Glomerular visceral epithelial cell (primary cell): Measurements from ENCODE around the gene DLEC1.

Source experiments
- DNase-seq: peaks from one replicate; pipeline ENCODE4 v3.0.0-alpha.2; 2016; ENCODE audit errors: extremely low spot score

DLEC1 gene

GRCh38 chr3:38108649-38109579 is 69.9 kb downstream of the DLEC1 start:
- DNase-seq: no peak

DNA sequence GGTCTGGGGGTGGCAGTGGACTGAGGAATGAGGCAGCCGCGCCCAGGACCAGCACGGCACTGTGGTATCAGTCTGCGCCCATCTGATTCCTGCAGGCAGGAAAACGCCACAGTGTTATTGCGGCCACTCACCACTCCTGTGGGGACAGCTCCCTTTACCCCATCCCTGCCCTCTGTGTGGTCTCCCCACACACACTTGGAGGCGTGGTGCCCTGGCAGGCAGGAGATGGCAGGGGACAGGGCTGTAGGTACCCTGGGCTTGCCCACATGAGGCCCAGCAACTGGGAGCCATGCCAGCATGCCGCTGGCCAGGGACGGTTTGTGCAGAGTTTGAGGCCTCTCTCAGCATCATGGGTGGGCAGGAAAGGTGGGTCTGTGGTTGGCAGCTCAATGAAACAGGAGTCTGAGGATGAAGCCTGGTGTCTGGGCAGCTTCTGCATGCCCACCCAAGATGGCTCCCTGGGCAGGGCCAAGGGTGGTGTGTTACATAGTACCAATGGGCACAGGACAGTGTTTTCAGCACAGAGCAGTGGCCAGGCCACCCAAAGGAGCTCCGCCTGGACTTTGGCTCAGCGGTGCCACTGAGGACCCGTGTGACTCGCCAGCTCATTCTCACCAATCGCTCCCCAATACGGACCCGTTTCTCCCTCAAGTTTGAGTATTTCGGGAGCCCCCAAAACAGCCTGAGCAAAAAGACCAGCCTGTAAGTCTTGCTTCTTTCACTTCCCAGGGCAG is 70.7 kb downstream of the DLEC1 start:
- DNase-seq: no peak

GRCh38 chr3:38110314-38111050 is 71.5 kb downstream of the DLEC1 start:
- DNase-seq: no peak

- DNase-seq: no peak
Observed at GRCh38 chr3:38111201-38111600, 72.2 kb downstream of the DLEC1 start.

- no peak for DNase-seq
Observed at GRCh38 chr3:38111696-38112377, 72.8 kb downstream of the DLEC1 start.

DNA sequence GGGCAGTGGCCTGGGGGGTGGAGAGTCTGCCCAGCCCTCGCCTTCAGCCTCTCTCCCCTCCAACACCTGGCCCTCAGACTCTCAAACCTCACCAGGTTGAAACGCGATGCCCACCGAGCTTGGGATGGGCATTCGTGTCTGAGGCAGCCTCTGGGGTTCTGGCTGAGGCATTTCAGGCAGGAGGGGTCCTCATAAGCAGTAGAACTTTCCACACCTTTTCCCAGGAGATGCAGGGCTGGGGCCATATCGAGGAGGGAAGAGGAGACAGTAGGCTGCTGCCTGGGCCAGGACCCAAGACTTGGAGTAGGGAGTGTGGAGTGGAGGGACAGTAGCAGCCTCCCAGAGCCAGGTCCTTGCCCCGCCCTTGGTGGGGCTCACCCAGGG is 73.4 kb downstream of the DLEC1 start:
- no peak for DNase-seq

DNA sequence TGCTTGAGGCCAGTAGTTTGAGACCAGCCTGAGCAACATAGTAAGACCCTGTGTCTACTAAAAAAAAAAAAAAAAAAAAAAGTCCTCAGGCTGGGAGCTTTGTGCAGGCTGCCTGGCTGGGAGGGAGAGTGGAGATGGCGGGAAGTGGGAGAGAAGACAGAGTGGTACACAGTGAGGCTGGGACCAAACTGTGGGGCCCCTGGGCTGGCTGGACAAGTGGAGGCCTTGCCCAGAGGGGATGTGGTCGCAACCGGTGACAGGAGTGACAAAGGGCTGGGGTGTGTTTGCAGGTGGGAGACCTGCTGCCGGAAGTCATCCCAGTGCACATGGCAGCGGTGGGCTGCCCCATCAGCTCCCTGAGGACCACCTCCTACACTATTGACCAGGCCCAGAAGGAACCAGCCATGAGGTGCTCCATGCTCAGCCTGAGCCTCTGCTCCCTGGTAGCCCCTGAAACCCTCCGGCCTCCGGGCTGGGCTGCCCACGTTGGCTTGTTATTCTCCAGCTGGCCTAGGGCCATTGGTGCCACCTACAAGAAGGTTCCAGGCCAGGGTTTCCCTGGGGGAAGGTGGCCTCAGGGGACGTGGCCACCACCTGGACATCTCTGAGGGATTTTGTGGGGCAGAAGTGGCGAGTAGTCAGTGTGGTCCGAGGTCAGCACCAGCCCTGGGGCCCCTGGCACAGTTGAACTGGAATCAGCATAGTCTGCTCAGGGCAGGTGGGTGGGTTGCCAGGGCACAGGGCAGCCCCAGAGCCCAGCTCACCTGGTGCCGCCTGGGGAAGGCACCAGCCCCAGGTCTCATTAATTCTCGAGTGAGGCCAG is 75.3 kb downstream of the DLEC1 start:
- DNase-seq: no peak

GRCh38 chr3:38114875-38115644 is 76.1 kb downstream of the DLEC1 start:
- DNase-seq: peak; percentile 62

DNA sequence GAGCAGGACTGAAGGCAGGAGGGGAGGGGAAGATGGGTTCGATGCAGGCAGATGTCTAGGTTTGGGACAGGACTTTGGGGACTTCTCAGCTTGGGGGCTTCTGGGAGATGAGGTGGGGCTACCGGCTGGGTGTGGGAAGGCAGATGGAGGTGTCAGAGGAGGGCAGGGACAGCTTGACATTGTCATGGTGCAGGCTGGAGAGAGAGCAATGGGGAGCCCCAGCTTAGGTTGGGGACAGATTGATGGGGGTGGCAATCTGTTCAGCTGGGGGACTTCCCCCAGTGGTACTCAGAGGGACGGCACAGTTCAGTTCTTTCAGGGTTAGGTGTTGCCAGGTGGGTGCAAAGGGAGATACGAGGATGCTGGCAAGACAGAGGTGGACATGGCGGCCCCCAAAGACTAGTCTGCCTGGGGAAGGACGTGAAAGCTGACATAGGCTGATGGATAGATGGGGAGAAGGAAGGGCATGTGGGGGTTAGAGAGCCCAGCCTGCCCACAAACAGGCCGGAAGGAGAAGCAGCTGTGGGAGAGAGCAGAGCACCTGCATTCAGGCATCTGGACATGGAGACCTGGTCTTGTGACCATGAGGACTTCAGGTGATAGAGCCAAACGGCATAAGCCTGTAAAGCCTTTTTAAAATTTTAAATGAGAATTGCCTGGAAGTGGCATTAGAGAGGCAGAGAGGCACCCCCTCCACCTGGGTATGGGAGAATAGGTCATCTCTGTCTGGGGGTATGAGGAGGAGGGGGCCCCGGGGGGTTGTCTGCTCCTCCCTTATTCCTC is 76.8 kb downstream of the DLEC1 start:
- DNase-seq: no peak

- no peak for DNase-seq
Observed at GRCh38 chr3:38116471-38117162, 77.6 kb downstream of the DLEC1 start.

DNA sequence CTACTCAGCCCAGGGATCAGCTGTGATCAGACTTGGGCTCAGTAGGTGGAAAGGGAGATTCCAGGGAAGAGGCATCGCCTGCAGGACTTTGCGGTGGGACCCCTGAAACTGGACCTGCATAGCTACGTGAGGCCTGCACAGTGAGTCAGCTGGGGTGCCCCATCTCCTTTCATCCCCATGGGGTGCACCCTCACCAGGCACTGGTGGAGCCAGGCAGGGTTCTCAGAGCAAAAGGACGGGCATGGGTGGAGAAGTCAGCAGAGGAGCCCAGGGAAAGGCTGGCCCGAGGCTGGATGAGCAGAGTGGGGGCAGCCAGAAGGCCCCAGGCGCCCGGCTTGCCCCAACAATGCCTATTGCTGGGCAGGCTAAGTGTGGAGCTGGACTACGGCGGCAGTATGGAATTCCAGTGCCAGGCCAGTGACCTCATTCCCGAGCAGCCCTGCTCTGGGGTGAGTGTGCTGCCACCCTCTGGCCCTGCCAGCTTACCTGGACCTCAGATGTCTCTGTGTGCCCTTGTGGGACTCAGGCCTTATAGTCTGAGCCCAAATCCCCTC is 78.2 kb downstream of the DLEC1 start:
- peak; percentile 36 for DNase-seq

GRCh38 chr3:38117748-38118420 is 78.9 kb downstream of the DLEC1 start:
- peak; percentile 49 for DNase-seq

GRCh38 chr3:38118421-38119247 is 79.6 kb downstream of the DLEC1 start:
- no peak for DNase-seq

- no peak for DNase-seq
Observed at GRCh38 chr3:38119248-38119544, 80.2 kb downstream of the DLEC1 start.

DNA sequence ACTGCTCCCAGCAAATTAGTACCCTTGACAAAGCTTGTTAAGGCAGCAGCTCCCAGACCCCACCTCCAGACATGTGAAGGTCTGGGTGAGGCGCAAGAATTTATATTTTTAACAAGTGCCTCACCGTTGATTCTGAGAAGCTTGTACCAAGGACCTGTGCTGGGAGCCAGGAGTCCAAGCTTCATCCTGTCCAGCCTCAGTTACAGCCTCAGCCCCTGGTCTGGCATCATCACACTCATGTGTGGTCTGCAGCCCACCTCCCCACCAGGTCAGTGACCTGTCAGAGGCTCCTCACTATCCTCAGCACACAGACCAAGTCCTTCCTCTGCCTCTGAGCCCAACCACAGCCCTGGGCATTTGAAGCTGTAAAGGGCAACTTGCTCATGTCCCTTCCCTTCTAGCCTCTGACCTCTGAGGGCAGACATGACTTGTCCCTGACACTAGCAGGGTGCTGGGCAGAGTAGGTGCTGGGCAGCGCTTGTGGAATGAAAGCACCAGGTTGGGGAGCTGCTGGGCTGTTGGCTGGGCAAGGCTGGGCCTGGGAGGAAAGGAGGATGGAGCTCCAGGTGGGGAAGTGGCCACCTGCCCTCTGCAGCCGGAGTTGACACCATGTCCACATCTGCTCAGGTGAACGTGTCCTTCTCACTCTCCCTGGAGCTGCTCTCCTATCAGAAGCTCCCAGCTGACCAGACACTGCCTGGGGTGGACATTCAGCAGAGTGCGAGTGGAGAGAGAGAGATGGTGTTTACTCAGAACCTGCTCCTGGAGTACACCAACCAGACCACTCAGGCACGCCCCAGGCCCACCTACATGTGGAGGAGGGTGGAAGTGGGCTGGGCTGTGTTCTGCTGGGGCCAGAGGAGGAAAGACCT is 81.0 kb downstream of the DLEC1 start:
- no peak for DNase-seq
